Suprapubic skin (tissue), 4 donors: ENCODE data around the gene UGGT2. TPM values are rescaled to one million over a fixed set of nuclear protein-coding genes. Genes with fewer than 3 reads are reported as not detected.

Experiments used
- DNase-seq, 2 donors: peaks; one replicate each; pipeline ENCODE4 v3.0.0-alpha.2; 2019; ENCODE audit warnings: low spot score in 2 of 2
- H3K27ac ChIP-seq: fragments of 200-600 bp; sonication (generic); one replicate; pipeline ENCODE4 v1.5.1; 2019
- H3K27me3 ChIP-seq: fragments of 200-600 bp; sonication (generic); one replicate; pipeline ENCODE4 v1.5.1; 2019
- H3K36me3 ChIP-seq: fragments of 200-600 bp; sonication (generic); one replicate; pipeline ENCODE4 v1.5.1; 2019
- H3K4me1 ChIP-seq: fragments of 200-600 bp; sonication (generic); one replicate; pipeline ENCODE4 v1.5.1; 2019
- H3K4me3 ChIP-seq: fragments of 200-600 bp; sonication (generic); one replicate; pipeline ENCODE4 v1.5.1; 2019; ENCODE audit warnings: mild to moderate bottlenecking
- H3K9me3 ChIP-seq: fragments of 200-600 bp; sonication (generic); one replicate; pipeline ENCODE4 v1.5.1; 2019
- EP300 ChIP-seq: sonication (generic); formaldehyde crosslinking; IDR thresholded peaks from one replicate; pipeline ENCODE4 v1.6.1; 2017; ENCODE audit warnings: antibody characterized with exemption
- POLR2A ChIP-seq, 2 donors: fragments of 450-650 bp; IDR thresholded peaks; one replicate each; pipeline ENCODE4 v1.6.1; 2017; ENCODE audit warnings: antibody characterized with exemption in 2 of 2, mild to moderate bottlenecking in 2 of 2, moderate library complexity in 2 of 2
- POLR2AphosphoS5 ChIP-seq, 3 donors: sonication (generic); formaldehyde crosslinking; IDR thresholded peaks; one replicate each; pipeline ENCODE4 v1.6.1; 2017; ENCODE audit warnings: antibody characterized with exemption in 3 of 3
- WGBS: methylation state at CpG from one replicate; pipeline ENCODE4 v1.1.5; 2018; 5-methylcytosine and 5-hydroxymethylcytosine counted together
- total RNA-seq, 4 donors: library from RNA; depleted of rRNA; stranded (reverse); fragments of >200 nt; gene quantifications; one replicate each; pipeline ENCODE4 v1.1.0, GENCODE V29; 2016
- TF ChIP-seq, protein P1 (sequence below), 2 donors: fragments of 200-600 bp in 1 of 2; fragments of 450-650 bp in 1 of 2; sonication (generic) in 1 of 2; IDR thresholded peaks; one replicate each; pipeline ENCODE4 v1.5.1; 2016 to 2019; ENCODE audit warnings: antibody characterized with exemption in 2 of 2, mild to moderate bottlenecking in 1 of 2, moderate library complexity in 1 of 2

Gene UGGT2
- total RNA-seq, 4 donors from 2014 or later = 11.8 to 38.9 (median 13.7) TPM

GRCh38 chr13:95822303-95822702, 230.9 kb downstream of the UGGT2 start:
- no peak for DNase-seq
- Histone ChIP-seq H3K27me3 (no peaks in the 10 kb centered on the region), H3K27ac (no peak overlapping the region), H3K36me3 (peaks cover 8% of the 10 kb centered on the region), H3K4me1 (no peaks in the 10 kb centered on the region), H3K9me3 (no peaks in the 10 kb centered on the region), H3K4me3 (no peak overlapping the region)
- TF ChIP-seq EP300 (no peak), POLR2AphosphoS5 (IDR thresholded peaks at IDR 0.05) (no peak), POLR2A (IDR thresholded peaks at IDR 0.05) (no peak)
- TF ChIP-seq, protein P1, sequence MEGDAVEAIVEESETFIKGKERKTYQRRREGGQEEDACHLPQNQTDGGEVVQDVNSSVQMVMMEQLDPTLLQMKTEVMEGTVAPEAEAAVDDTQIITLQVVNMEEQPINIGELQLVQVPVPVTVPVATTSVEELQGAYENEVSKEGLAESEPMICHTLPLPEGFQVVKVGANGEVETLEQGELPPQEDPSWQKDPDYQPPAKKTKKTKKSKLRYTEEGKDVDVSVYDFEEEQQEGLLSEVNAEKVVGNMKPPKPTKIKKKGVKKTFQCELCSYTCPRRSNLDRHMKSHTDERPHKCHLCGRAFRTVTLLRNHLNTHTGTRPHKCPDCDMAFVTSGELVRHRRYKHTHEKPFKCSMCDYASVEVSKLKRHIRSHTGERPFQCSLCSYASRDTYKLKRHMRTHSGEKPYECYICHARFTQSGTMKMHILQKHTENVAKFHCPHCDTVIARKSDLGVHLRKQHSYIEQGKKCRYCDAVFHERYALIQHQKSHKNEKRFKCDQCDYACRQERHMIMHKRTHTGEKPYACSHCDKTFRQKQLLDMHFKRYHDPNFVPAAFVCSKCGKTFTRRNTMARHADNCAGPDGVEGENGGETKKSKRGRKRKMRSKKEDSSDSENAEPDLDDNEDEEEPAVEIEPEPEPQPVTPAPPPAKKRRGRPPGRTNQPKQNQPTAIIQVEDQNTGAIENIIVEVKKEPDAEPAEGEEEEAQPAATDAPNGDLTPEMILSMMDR (IDR thresholded peaks at IDR 0.05) = no peak
- WGBS = 95% methylated on average over 5 of the region's 5 CpGs

DNA sequence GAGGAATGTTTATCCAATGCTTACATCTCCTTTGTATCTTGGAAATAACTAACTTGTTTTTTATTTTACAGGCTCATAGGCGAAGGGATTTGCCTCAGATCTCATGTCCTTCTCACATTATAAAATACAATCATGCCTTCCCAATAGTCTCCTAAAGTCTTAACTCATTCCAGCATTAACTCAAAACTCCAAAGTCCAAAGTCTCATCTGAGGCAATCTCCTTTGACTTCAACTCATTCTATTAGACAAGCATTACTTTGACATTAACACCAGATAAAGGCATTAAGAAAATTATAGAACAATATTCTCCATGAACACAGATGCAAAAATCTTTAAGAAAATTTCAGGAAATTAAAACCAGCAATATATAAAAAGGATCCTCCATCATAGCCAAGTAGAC, 238.7 kb downstream of the UGGT2 start:
- WGBS = 93% methylated on average over 1 of the region's 1 CpG
- DNase-seq = no peak

DNA sequence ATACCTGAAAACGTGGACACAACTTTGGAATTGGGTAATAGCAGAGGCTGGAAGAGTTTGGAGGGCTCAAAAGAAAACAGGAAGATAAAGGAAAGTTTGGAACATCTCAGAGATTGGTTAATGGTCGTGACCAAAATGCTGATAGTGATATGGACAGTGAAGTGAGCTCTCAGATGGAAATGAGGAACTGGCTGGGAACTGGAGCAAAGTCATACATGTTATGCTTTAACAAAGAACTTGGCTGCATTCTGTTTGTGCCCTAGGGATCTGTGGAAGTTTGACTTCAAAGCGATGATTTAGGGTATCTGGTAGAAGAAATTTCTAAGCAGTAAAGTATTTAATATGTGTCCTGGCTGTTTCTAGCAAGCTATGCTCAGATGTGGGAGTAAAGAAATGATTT, 240.1 kb downstream of the UGGT2 start:
- whole genome bisulfite sequencing = 89% methylated on average over 3 of the region's 3 CpGs
- H3K36me3 ChIP-seq = peaks cover 15% of the 10 kb centered on the region
- no peak overlapping the region for H3K27ac ChIP-seq
- H3K4me3 ChIP-seq = no peak overlapping the region
- no peaks in the 10 kb centered on the region for H3K27me3 ChIP-seq
- peaks cover 15% of the 10 kb centered on the region for H3K9me3 ChIP-seq
- DNase-seq = no peak
- no peaks in the 10 kb centered on the region for H3K4me1 ChIP-seq
- no peak for TF ChIP-seq POLR2AphosphoS5 (IDR thresholded peaks at IDR 0.05)
- TF ChIP-seq EP300 = no peak
- no peak for TF ChIP-seq POLR2A (IDR thresholded peaks at IDR 0.05)
- TF ChIP-seq, protein P1 (IDR thresholded peaks at IDR 0.05) = no peak

More for the DNA sequence above, 238.7 kb downstream of the UGGT2 start:
- H3K36me3 ChIP-seq = peaks cover 15% of the 10 kb centered on the region
- no peak for TF ChIP-seq POLR2AphosphoS5 (IDR thresholded peaks at IDR 0.05)
- no peak for TF ChIP-seq EP300
- H3K4me3 ChIP-seq = no peak overlapping the region
- no peak overlapping the region for H3K27ac ChIP-seq
- peaks cover 11% of the 10 kb centered on the region for H3K9me3 ChIP-seq
- H3K27me3 ChIP-seq = no peaks in the 10 kb centered on the region
- no peaks in the 10 kb centered on the region for H3K4me1 ChIP-seq

- no peak overlapping the region for H3K4me3 ChIP-seq
- DNase-seq = no peak
- H3K9me3 ChIP-seq = peaks cover 18% of the 10 kb centered on the region
- WGBS = 87% methylated on average over 5 of the region's 5 CpGs
- no peaks in the 10 kb centered on the region for H3K27me3 ChIP-seq
- H3K36me3 ChIP-seq = peaks cover 8% of the 10 kb centered on the region
- no peak for TF ChIP-seq EP300
- TF ChIP-seq POLR2A (IDR thresholded peaks at IDR 0.05) = no peak
- TF ChIP-seq POLR2AphosphoS5 (IDR thresholded peaks at IDR 0.05) = no peak
- TF ChIP-seq, protein P1 (IDR thresholded peaks at IDR 0.05) = no peak
- H3K4me1 ChIP-seq = no peaks in the 10 kb centered on the region
- H3K27ac ChIP-seq = no peak overlapping the region
These were observed 243.8 kb downstream of the UGGT2 start for GRCh38 chr13:95809429-95809828.

- Histone ChIP-seq H3K27me3 (no peaks in the 10 kb centered on the region), H3K4me3 (no peak overlapping the region), H3K36me3 (no peaks in the 10 kb centered on the region), H3K4me1 (no peaks in the 10 kb centered on the region), H3K27ac (no peak overlapping the region), H3K9me3 (peaks cover 10% of the 10 kb centered on the region)
- no peak for DNase-seq
- no peak for TF ChIP-seq POLR2A (IDR thresholded peaks at IDR 0.05)
- TF ChIP-seq, protein P1 (IDR thresholded peaks at IDR 0.05) = no peak
- no peak for TF ChIP-seq POLR2AphosphoS5 (IDR thresholded peaks at IDR 0.05)
- TF ChIP-seq EP300 = no peak
These were observed 247.3 kb downstream of the UGGT2 start for GRCh38 chr13:95805921-95806320.

DNA sequence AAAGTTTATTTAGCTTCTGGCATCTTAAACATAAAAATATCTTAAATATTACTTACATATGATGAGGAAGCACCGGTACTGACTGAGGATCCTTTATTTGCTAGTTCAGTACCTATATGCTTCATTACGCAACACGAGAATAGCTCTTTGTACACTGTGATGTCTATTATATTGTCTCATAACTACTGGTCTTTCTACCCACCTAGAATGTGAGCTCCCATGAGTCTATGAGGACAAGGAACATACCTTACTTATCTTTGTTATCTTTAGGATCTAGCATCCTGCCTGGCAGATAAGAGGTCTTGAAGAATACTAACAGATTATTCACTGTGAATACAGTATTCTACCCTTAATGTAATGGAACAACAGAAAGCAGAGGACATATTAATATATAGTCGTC, 251.4 kb downstream of the UGGT2 start:
- H3K4me1 ChIP-seq = no peaks in the 10 kb centered on the region
- no peaks in the 10 kb centered on the region for H3K9me3 ChIP-seq
- H3K36me3 ChIP-seq = no peaks in the 10 kb centered on the region
- H3K4me3 ChIP-seq = no peak overlapping the region
- H3K27ac ChIP-seq = no peak overlapping the region
- 95% methylated on average over 4 of the region's 4 CpGs for WGBS
- no peaks in the 10 kb centered on the region for H3K27me3 ChIP-seq
- no peak for DNase-seq
- TF ChIP-seq, protein P1 (IDR thresholded peaks at IDR 0.05) = no peak
- TF ChIP-seq POLR2AphosphoS5 (IDR thresholded peaks at IDR 0.05) (no peak), EP300 (no peak), POLR2A (IDR thresholded peaks at IDR 0.05) (no peak)
